NCI-H82 (cell line): ENCODE measurements around the gene RRP15.

Experiments used
- DNase-seq: peaks from one replicate; lab custom pipeline; 2025; lab: John Stamatoyannopoulos, UW

Gene RRP15

DNA sequence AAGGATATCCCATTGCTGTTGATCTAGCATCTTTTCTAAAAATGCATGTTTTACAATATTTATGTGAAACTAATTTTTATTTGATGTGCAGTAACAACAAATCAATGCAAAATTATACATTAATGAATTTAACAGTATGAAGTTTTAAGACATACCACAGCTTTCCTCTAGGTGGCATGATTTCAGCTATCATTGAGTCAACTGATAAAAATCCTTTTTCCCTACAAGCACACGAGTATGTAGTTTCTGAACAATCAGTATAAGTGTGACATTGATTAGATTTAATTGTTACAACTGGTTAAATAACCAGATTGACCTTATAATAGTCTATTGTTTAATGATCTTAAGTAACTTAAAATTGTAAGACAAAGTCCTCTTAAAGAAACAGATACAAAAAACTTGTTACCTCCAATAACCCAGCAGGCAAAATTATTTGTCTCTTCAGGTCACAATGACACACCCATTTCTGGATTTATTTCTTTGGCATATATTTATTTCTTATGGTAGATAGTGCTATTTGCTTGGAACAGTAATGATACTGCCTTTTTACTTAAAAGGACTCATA lies 54.3 kb downstream of the RRP15 start:
- peak; percentile 71 for DNase-seq

DNA sequence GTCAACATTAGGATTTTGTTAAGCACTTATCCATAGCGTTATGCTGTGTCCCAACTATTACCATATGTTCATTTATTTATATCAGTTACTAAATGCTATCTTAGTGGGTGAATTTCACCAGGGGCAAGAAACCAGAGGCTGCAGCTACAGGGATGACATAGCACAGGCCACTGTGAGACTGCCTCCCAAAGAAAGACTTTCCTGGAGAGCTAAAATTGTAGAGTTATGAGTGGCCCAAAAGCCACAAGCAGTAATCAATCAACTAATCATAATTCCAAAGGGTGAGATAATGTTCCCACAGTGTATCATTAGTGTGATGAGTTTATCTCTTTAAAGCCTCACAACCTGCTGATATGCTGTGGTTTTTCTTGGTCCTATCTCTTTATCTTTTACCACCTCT lies 56.2 kb downstream of the RRP15 start:
- no peak for DNase-seq

DNA sequence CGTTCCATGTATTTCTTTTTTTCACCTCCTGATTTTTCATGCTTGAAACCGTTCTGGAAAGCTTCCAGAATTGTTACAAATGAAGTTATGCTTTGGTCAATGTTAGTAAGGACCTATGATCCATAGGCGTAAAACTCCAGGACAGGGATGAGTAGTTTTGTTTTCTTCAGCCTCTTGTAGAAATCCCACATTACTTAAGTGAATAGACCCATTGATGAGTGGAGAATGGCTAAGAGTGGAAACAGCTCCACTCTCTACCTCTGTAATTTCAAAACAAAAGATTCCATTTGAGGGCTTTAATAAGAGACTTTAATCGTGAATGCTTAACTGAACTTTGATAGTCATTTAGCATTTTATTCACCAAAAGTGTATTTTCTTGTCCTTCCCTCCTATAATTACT lies 57.0 kb downstream of the RRP15 start:
- DNase-seq = no peak

DNA sequence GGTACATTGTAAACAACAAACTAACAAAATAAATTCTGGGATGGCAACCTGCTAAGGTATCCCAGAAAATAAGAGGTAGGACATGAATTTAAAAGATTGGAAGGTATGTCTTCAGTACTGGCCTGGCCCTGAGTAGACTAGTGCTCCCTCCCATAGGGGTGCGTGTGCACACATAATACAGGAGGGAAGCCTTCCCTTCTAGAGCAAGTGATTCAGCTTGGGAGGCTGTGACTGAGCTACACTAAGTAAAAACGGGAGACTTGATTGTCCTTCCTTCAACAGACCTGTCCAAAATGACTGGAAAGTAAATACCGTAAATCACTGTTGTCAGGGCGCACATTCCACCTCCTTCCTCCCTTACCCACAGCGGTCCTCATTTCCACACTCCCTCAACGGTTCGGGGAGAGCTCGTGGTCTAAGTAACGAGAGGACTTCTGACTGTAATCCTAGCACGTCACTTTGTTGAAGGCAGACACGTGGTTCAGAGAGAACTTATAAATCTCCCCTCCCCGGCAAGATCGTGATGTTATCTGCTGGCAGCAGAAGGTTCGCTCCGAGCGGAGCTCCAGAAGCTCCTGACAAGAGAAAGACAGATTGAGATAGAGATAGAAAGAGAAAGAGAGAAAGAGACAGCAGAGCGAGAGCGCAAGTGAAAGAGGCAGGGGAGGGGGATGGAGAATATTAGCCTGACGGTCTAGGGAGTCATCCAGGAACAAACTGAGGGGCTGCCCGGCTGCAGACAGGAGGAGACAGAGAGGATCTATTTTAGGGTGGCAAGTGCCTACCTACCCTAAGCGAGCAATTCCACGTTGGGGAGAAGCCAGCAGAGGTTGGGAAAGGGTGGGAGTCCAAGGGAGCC lies 60.0 kb downstream of the RRP15 start, which contains the start of gene TGFB2:
Gene TGFB2, plus strand, starts transcription at position 523 of the 859 bp plus-strand sequence. CDS start 1,366 bp downstream, outside the sequence.
- peak; percentile 79 for DNase-seq

DNA sequence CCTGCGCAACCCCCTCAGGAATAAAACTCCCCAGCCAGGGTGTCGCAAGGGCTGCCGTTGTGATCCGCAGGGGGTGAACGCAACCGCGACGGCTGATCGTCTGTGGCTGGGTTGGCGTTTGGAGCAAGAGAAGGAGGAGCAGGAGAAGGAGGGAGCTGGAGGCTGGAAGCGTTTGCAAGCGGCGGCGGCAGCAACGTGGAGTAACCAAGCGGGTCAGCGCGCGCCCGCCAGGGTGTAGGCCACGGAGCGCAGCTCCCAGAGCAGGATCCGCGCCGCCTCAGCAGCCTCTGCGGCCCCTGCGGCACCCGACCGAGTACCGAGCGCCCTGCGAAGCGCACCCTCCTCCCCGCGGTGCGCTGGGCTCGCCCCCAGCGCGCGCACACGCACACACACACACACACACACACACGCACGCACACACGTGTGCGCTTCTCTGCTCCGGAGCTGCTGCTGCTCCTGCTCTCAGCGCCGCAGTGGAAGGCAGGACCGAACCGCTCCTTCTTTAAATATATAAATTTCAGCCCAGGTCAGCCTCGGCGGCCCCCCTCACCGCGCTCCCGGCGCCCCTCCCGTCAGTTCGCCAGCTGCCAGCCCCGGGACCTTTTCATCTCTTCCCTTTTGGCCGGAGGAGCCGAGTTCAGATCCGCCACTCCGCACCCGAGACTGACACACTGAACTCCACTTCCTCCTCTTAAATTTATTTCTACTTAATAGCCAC lies 60.7 kb downstream of the RRP15 start:
- peak; percentile 79 for DNase-seq

DNA sequence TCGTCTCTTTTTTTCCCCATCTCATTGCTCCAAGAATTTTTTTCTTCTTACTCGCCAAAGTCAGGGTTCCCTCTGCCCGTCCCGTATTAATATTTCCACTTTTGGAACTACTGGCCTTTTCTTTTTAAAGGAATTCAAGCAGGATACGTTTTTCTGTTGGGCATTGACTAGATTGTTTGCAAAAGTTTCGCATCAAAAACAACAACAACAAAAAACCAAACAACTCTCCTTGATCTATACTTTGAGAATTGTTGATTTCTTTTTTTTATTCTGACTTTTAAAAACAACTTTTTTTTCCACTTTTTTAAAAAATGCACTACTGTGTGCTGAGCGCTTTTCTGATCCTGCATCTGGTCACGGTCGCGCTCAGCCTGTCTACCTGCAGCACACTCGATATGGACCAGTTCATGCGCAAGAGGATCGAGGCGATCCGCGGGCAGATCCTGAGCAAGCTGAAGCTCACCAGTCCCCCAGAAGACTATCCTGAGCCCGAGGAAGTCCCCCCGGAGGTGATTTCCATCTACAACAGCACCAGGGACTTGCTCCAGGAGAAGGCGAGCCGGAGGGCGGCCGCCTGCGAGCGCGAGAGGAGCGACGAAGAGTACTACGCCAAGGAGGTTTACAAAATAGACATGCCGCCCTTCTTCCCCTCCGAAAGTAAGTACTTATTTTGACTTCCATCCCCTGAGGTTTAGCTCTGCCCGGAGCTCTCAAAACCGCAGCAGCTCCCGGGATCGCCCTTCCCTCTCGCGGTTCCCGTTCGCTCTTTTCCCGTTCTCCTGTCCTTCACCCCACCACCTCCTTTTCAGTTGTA lies 61.5 kb downstream of the RRP15 start:
- no peak for DNase-seq

DNA sequence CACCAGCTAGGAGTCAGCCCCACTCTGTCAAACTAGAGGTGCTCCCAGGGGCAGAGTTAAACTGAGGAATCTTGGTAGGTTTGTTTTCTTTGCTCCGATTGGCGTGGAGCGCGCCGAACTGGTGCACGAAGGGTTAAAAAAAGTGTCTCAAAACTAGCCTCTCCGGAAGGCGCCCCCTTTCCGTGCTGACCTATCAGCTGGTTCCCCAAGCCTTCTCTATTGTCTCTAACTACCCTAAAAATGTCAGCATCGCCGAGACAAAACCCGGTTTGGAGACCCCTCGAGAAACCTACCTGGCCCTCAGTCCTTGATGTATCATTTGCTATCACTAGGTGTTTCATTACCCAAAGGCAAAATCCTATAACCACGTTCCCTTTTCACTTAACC lies 62.2 kb downstream of the RRP15 start:
- peak; percentile 20 for DNase-seq

DNA sequence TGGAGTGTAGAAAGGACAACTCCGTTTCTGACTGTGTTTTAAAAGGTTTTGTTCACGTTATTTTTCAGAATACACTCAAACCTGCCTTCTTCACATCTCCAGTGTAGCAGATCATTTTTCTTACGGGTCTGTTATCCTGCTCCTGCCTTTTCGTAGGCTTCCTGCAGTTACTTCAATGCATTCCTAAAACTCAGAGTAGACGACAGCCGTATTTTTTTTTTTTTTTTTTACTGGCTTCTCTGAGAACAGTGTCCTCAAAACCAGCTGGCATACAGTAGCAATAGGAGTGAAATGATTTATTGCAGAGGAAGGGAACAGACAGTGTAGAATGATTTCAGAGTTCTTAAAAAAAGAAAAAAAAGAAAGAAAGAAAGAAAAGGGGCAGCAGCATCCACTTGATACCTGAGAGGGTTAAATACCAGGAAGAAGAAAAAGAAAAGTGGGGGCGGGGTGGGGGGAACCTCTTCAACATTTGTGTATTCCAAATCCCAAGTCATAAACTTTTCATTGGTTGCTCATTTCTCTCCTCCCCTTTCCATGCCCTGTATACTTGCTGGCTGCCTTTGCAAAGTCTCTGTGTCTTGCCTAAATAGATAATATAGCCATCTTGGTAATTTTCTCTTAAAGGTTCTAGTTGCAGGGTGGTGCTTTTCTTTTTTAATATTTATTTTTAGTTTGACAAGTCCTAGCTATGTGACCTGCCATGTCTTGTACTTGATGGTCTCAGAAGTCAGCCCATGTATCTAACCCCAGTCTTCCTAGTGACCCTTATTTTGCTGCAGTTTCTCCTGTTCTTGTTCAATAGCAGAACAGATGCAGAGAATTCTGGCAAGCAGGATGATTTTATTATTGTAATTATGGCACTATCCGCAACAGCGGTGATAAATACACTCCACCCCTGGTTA lies 62.9 kb downstream of the RRP15 start:
- no peak for DNase-seq

DNA sequence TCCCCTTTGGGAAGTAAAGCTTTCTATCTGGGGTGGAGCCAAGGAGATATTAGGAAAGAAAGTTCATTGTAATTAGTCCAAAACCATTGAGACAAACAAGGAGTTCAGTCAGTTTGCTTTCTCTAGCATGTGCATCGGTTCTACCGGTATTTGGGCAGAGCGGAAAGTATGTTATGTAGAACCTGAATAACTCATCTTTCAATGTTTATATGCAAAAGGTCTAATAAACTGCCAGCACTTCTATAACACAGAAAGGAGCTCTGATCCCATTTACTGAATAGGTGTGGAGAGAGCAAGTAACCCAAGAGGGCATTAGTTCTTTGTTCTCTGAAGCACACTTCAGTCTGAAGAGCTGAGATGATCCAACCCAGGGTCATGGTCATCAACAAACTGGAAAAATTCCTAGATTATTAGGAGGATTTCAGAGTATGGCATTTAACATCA lies 63.6 kb downstream of the RRP15 start:
- no peak for DNase-seq

DNA sequence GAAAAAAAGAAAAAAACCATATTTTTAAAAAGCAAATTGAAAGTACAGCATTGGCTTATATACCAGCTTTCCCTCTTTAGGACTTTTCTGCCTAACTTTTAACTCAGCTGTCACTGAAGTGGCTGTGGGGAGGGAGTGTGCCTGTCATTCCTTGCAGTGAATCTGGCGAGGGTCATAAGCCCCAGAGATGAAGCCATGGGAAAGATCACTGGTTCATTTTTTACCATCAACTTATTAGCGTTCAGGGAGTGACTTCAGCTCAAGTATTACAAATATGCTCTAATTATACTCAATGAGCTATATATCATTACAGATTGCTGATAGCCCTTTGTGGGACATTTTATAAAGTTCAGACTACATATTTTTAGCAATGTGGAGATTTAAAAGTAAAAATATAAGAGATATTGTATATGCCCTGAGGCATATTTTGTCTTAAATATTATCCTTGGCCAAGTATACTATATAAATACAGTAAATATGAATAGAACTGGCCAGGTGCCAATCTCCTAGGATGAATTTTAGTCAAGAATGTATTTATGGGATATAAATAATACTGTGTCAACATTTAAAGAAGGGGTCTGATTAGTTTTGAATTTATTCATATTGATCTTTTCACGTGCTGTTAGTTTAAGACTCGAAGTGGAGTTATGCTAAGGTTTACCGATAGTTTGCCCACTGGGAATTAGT lies 64.4 kb downstream of the RRP15 start:
- DNase-seq = no peak

DNA sequence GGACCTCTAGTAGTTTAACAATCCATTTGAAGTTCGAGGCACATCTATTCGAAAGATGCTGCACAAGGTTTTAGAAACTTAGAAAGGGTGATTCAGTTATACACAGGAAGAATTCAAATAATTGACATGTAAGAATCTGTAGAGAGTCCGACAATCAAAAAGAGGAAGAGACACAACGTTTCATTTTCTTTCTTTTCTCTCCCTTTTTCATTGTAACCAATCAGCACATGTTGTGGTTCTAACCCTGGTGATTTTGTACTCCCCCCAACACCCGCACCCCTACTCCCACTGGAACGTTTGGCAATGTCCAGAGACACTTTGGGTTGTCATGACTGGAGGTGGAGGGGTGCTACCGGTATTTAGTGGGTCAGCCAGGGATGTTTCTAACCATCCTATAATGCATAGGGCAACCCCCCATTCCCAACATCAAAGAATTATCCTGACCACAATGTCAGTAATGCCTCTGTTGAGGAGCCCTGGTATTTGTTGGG lies 65.0 kb downstream of the RRP15 start:
- DNase-seq = no peak

DNA sequence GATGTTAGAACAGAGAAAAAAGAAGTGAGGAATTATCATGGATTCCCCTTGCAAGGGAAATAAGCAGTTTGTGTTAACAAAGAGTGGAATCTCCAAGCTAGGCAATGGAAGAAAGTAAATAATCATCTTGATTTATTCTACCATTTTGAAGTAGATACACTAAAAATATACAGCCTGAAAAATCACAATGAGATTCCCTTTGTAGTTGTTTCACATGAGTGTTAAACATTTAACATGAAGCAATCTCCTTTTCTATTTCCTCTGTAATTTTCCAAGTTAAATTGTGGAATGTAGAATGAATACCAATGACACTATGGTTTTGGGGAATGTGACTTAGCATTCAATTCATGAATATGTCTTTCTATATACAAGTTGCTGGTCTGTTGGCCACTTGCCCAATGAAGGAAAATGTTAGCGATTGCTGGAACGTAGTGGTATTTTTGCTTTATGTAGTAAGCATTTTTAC lies 65.7 kb downstream of the RRP15 start:
- no peak for DNase-seq

DNA sequence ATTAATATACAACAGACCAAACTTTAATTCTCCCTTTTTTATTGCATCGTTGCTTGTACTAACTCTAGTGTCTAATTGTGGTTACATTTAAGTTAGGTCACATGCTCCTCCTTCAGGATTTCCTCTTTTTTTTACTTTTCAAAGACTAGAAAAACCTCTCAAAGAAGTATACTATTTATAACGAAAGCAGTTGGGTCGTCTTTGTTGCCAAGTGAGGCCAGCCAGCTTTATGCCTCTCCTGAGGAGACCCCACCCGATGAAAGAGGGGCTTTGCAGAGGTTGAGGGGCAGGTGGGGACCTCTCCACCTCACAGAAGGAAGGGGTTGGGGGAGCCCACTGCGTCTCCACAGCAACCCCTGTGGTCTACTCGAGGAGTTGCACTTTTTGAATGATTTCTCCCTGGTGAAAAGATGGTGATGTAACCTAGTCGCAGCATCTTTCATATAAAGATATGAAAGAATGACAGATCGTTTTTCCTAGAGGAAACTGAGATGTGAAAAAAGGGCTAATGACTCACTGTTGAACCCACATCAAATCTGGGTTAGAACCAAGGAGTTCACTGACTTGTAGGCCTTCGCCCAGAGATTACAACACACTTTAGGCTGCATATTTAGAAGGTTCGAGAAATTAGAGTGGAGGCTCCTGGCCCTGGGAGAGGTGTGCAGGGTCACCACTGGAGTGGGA lies 66.4 kb downstream of the RRP15 start:
- DNase-seq = peak; percentile 20

DNA sequence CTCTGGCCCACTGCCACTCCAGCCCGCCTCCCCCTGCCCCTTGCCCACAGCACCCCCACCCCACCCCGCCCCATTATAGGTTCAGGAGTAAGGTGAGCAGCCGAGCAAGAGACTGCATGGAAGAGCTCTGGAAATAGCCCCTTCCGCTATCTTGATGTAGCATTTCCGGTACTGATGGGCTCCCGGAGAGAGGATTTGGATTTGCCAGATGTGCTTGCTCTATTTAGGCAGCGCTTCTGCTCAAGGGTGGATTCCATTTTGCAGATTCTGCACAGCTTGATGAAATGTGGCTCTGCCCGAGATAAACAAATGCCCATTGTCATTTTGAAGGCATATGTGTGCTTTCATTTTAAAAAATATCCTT lies 67.0 kb downstream of the RRP15 start:
- no peak for DNase-seq

DNA sequence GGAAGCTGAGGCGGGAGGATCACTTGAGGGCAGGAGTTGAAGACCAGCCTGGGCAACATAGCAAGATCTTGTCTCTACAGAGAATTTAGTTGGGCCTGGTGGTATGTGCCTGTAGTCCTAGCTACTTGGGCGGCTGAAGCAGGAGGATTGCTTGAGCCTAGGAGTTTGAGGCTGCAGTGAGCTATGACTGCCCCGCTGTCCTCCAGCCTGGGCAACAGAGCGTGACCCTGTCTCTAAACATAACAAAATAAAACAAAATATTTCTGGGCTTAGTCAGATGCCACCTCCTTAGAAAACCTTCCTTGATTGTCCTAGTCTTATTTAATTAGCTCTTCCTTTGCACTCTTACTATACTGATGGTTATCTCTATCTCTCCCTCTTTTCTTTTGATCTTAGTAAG lies 68.6 kb downstream of the RRP15 start:
- DNase-seq = no peak

DNA sequence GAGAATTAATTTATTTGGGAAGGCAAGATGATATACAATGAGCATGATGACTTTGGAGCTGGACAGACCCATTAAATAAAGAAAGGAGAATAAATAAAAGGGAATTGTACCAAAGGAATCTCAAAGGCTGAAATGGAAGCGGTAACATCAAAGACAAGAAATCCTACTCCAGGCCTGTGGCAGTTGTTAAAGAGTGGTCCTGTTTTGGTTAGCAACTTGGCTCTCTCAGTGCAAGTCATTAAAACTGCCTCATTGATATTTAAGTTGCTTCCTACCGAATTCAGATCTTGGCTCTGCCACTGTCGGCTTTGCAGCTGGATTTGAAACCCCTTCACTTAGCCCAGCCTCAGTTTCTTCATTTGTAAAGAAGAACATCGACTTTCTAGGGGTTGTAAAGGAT lies 70.2 kb downstream of the RRP15 start:
- DNase-seq = no peak

DNA sequence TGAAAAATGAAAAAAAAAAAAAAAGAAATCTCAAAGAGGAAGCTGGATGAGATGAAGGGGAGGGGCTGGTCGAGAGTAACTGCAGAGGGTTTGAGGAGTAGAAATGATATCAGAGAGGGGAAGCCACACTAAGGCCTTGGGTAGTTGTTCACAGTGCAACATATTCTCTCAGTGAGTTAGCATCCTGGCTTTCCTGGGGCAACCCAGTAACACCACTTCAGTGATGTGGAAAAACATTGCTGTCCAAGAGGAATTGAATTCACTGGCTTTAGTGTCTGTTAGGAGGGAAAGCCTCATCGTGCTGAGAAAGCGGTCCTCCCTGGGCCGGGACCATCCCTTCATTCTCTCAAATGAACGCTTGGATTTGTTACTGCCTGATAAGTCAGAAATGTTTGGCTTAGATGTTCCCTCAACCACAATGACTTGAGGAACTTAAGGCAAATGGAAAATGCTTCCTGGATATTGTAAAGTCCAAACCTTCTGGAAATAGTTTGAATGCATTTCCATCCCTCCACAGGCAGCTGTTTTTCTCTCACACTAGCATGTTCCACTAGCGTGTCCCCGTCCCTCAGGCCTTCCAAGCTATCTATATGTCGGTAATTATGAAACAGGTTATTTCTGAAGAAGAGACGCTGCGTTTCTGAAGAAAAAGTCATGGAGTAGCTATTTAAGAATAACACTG lies 72.3 kb downstream of the RRP15 start:
- DNase-seq = no peak

DNA sequence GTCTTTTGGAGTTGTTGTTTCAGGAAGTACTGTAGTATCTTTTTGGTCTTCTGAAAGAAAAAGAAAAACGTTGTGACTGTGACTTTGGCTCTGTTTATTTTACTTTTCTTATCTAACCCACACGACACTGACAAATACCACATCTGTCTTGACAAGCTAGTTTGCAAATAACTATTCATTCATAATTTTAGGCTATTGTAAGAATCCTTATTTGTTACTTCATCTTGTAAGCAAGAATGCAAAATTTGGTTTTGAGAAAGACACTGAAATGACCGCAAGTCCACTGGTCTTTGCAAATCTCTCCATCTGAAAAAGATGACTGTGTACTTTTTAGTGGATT lies 72.8 kb downstream of the RRP15 start:
- DNase-seq = no peak
